Ishikawa (cell line): ENCODE data around the gene MRPS33.

Source experiments
- CEBPB ChIP-seq: IDR thresholded peaks from 2 replicates; pipeline ENCODE4 v1.6.1; 2012
- EGR1 ChIP-seq: IDR thresholded peaks from 2 replicates; pipeline ENCODE4 v1.6.1; 2012
- MAX ChIP-seq: IDR thresholded peaks from 2 replicates; pipeline ENCODE4 v1.6.1; 2012
- TAF1 ChIP-seq: IDR thresholded peaks from 2 replicates; pipeline ENCODE4 v1.6.1; 2012; ENCODE audit warnings: low read depth, mild to moderate bottlenecking

GRCh38 chr7:141028767-141029166 lies 14.0 kb upstream of the MRPS33 start:
- TF ChIP-seq TAF1 (no peak), EGR1 (no peak), MAX (no peak), CEBPB (no peak)
